Esophagus squamous epithelium (tissue), 4 donors: ENCODE results near the gene LTK.

ENCODE experiments used
- POLR2A ChIP-seq, 4 donors: fragments of 450-650 bp; IDR thresholded peaks; one replicate each; pipeline ENCODE4 v1.6.1; 2017; ENCODE audit warnings: antibody characterized with exemption in 4 of 4, mild to moderate bottlenecking in 4 of 4, moderate library complexity in 3 of 4
- TF ChIP-seq, protein P1 (sequence below), 6 experiments: fragments of 450-650 bp in 4 of 6; fragments of 200-600 bp in 2 of 6; sonication (generic) in 2 of 6; IDR thresholded peaks; one replicate each; pipeline ENCODE4 v1.5.1; 2016 to 2019; ENCODE audit warnings: antibody characterized with exemption in 6 of 6, mild to moderate bottlenecking in 4 of 6, moderate library complexity in 4 of 6

DNA sequence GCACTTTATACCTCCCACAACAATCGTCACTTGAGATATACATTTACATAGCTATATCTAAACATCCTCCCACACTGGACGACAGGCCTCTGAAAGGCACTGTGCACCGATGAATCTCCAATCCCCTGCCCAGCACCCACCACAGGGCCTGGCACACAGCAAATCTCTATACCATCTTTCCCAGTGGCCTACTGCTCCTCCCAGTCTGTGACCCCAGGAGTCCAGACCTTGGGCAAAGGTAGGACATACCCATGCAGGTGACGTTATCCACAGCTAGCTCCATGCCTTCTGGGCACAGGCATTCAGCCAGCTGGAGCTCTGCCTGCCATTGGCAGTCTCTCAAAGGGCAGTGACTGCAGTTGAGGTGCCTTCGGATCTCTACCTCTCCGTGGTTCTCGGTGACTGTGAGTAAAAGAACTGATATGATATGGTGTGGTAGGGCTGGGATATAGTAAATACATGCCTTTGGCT lies 5.8 kb downstream of the LTK start:
- TF ChIP-seq, protein P1, sequence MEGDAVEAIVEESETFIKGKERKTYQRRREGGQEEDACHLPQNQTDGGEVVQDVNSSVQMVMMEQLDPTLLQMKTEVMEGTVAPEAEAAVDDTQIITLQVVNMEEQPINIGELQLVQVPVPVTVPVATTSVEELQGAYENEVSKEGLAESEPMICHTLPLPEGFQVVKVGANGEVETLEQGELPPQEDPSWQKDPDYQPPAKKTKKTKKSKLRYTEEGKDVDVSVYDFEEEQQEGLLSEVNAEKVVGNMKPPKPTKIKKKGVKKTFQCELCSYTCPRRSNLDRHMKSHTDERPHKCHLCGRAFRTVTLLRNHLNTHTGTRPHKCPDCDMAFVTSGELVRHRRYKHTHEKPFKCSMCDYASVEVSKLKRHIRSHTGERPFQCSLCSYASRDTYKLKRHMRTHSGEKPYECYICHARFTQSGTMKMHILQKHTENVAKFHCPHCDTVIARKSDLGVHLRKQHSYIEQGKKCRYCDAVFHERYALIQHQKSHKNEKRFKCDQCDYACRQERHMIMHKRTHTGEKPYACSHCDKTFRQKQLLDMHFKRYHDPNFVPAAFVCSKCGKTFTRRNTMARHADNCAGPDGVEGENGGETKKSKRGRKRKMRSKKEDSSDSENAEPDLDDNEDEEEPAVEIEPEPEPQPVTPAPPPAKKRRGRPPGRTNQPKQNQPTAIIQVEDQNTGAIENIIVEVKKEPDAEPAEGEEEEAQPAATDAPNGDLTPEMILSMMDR (IDR thresholded peaks at IDR 0.05), result no peak
- no peak for TF ChIP-seq POLR2A (IDR thresholded peaks at IDR 0.05)
